GM12878 (cell line): ENCODE results near the gene TCEAL7. TPM values are rescaled to one million over a fixed set of nuclear protein-coding genes. Genes with fewer than 3 reads are reported as not detected.

Experiments
- ATAC-seq: fragments of 200-7000 bp; cut with Tn5 transposase; 3 replicates; pipeline ENCODE4 v1.9.1; 2020; ENCODE audit warnings: mild to moderate bottlenecking, moderate library complexity
- BruUV-seq: library from RNA; stranded (reverse); fragments of 400-500 nt; replicated peaks from 2 replicates; lab custom pipeline; 2021; lab: Mats Ljungman, UMichigan
- CTCF ChIA-PET: fragments of 300-600 bp; sonication (Branson Sonifier 250); formaldehyde crosslinking; extraction: SDS; loops from one replicate; lab custom pipeline; 2021; ENCODE audit warnings: inconsistent platforms; lab: Yijun Ruan, JAX
- POLR2A ChIA-PET: fragments of 350-600 bp; formaldehyde crosslinking; extraction: SDS; loops from one replicate; lab custom pipeline; 2021; ENCODE audit warnings: inconsistent platforms; lab: Charles Lee
- RAD21 ChIA-PET: fragments of 300-600 bp; sonication (Branson Sonifier 250); formaldehyde crosslinking; loops from one replicate; lab custom pipeline; 2023; ENCODE audit warnings: antibody characterized with exemption; ENCODE audit not compliant: unreplicated experiment; lab: Charles Lee
- SMC1A ChIA-PET: fragments of 300-600 bp; sonication (Branson Sonifier 250); formaldehyde crosslinking; loops from one replicate; lab custom pipeline; 2023; ENCODE audit not compliant: unreplicated experiment, uncharacterized antibody; lab: Charles Lee
- DNase-seq: peaks from one replicate; pipeline ENCODE4 v3.0.0-alpha.2; 2011; ENCODE audit warnings: low read depth, low spot score
- FAIRE-seq: peaks from 3 replicates; lab custom pipeline; 2011; peaks lifted over from hg19 to GRCh38; lab: Jason Lieb, UNC
- H2AFZ ChIP-seq: 2 replicates; pipeline ENCODE4 v1.6.0; 2011; ENCODE audit warnings: low read depth, low read length, control low read depth; ENCODE audit not compliant: control insufficient read depth
- H3K27ac ChIP-seq: 2 replicates; pipeline ENCODE4 v1.5.1; 2011; ENCODE audit warnings: control low read depth; ENCODE audit not compliant: control insufficient read depth, insufficient read depth
- H3K27me3 ChIP-seq, 2 experiments: replicated peaks in 1 of 2; 2 replicates each; pipeline versions ENCODE4 v1.6.0 to v1.6.1; 2011; ENCODE audit warnings: low read length in 1 of 2; ENCODE audit not compliant: control insufficient read depth in 2 of 2, insufficient read depth in 2 of 2
- H3K36me3 ChIP-seq, 2 experiments: 2 replicates each; pipeline ENCODE4 v1.5.1; 2011; ENCODE audit warnings: low read length in 1 of 2; ENCODE audit not compliant: control insufficient read depth in 2 of 2, insufficient read depth in 2 of 2
- H3K4me1 ChIP-seq: 2 replicates; pipeline ENCODE4 v1.6.1; 2011; ENCODE audit warnings: mild to moderate bottlenecking, low read length, moderate library complexity, mixed read lengths; ENCODE audit not compliant: control insufficient read depth, insufficient read depth
- H3K4me2 ChIP-seq: 2 replicates; pipeline ENCODE4 v1.6.0; 2011; ENCODE audit warnings: control low read depth; ENCODE audit not compliant: control insufficient read depth, insufficient read depth
- H3K4me3 ChIP-seq: fragments of 200-600 bp; sonication (generic); 2 replicates; pipeline ENCODE4 v1.5.1; 2016
- H3K79me2 ChIP-seq: 2 replicates; pipeline ENCODE4 v1.6.0; 2011; ENCODE audit warnings: low read length; ENCODE audit not compliant: control insufficient read depth, insufficient read depth
- H3K9ac ChIP-seq: 2 replicates; pipeline ENCODE4 v1.8.0; 2011; ENCODE audit warnings: low read length, control low read depth, mixed read lengths; ENCODE audit not compliant: control insufficient read depth, insufficient read depth
- H3K9me3 ChIP-seq: replicated peaks from 3 replicates; pipeline ENCODE4 v1.5.1; 2011; ENCODE audit warnings: mild to moderate bottlenecking, low read length; ENCODE audit not compliant: control insufficient read depth, insufficient read depth
- H4K20me1 ChIP-seq: 2 replicates; pipeline ENCODE4 v1.6.0; 2011; ENCODE audit not compliant: control insufficient read depth, insufficient read depth
- ASH2L ChIP-seq: fragments of 300-600, 200-600 bp; sonication (generic); IDR thresholded peaks from 2 replicates; pipeline ENCODE4 v1.6.1; 2017; ENCODE audit warnings: low read depth, mild to moderate bottlenecking, borderline replicate concordance
- BRCA1 ChIP-seq: IDR thresholded peaks from 2 replicates; pipeline ENCODE4 v1.6.1; 2011; ENCODE audit warnings: low read depth, low read length, improper control_type of control experiment
- CBX3 ChIP-seq: fragments of 200-600 bp; sonication (generic); IDR thresholded peaks from 2 replicates; pipeline ENCODE4 v1.6.1; 2016; ENCODE audit warnings: low read depth, borderline replicate concordance
- CHD4 ChIP-seq: fragments of 200-600 bp; sonication (generic); IDR thresholded peaks from 2 replicates; pipeline ENCODE4 v1.6.1; 2016; ENCODE audit warnings: mild to moderate bottlenecking
- GABPA ChIP-seq: IDR thresholded peaks from 2 replicates; pipeline ENCODE4 v1.6.1; 2014; ENCODE audit warnings: antibody characterized with exemption, low read depth, mild to moderate bottlenecking, inconsistent platforms
- GATAD2B ChIP-seq: fragments of 450-650 bp; conservative IDR thresholded peaks from 2 replicates; pipeline ENCODE4 v1.6.1; 2017; ENCODE audit warnings: low read depth, mild to moderate bottlenecking, moderate library complexity
- HDAC2 ChIP-seq: fragments of 200-600 bp; sonication (generic); IDR thresholded peaks from 2 replicates; pipeline ENCODE4 v1.6.1; 2017
- LARP7 ChIP-seq: fragments of 450-650 bp; IDR thresholded peaks from 2 replicates; pipeline ENCODE4 v1.6.1; 2017; ENCODE audit warnings: mild to moderate bottlenecking
- MEF2B ChIP-seq: fragments of 450-650 bp; IDR thresholded peaks from 2 replicates; pipeline ENCODE4 v1.6.1; 2018; ENCODE audit warnings: mild to moderate bottlenecking, moderate library complexity; ENCODE audit not compliant: partially characterized antibody, poor library complexity, severe bottlenecking
- MXI1 ChIP-seq: fragments of 150-350 bp; IDR thresholded peaks from 2 replicates; pipeline ENCODE4 v1.6.1; 2011; ENCODE audit warnings: low read depth, mild to moderate bottlenecking, inconsistent platforms, low read length, improper control_type of control experiment
- NFIC ChIP-seq: IDR thresholded peaks from 2 replicates; pipeline ENCODE4 v1.6.1; 2012; ENCODE audit warnings: low read depth, mild to moderate bottlenecking, inconsistent platforms, low read length, moderate library complexity
- NR2C2 ChIP-seq: IDR thresholded peaks from 2 replicates; pipeline ENCODE4 v1.6.1; 2011; ENCODE audit warnings: borderline replicate concordance, low read depth; ENCODE audit not compliant: control insufficient read depth, insufficient read length
- NRF1 ChIP-seq: conservative IDR thresholded peaks from 2 replicates; pipeline ENCODE4 v1.6.1; 2011; ENCODE audit warnings: mild to moderate bottlenecking, low read depth, low read length, improper control_type of control experiment
- PAX5 ChIP-seq: IDR thresholded peaks from 2 replicates; pipeline ENCODE4 v1.6.1; 2011; ENCODE audit warnings: low read depth, low read length, borderline replicate concordance
- SIN3A ChIP-seq: IDR thresholded peaks from 2 replicates; pipeline ENCODE4 v1.6.1; 2012; ENCODE audit warnings: low read depth, low read length, improper control_type of control experiment
- SP1 ChIP-seq: IDR thresholded peaks from one replicate; pipeline ENCODE4 v1.6.1; 2011; ENCODE audit warnings: low read depth, low read length
- STAT1 ChIP-seq: fragments of 450-650 bp; conservative IDR thresholded peaks from 2 replicates; pipeline ENCODE4 v1.6.1; 2014; ENCODE audit warnings: antibody characterized with exemption, mild to moderate bottlenecking
- TARDBP ChIP-seq: IDR thresholded peaks from 2 replicates; pipeline ENCODE4 v1.6.1; 2016; ENCODE audit warnings: borderline replicate concordance
- TBL1XR1 ChIP-seq: IDR thresholded peaks from 2 replicates; pipeline ENCODE4 v1.6.1; 2012; ENCODE audit warnings: low read depth, low read length, improper control_type of control experiment
- TCF7 ChIP-seq: IDR thresholded peaks from 2 replicates; pipeline ENCODE4 v1.6.1; 2014; ENCODE audit warnings: antibody characterized with exemption, borderline replicate concordance
- ZNF217 ChIP-seq: fragments of 450-650 bp; IDR thresholded peaks from 2 replicates; pipeline ENCODE4 v1.6.1; 2017; ENCODE audit warnings: antibody characterized with exemption, mild to moderate bottlenecking
- ZNF384 ChIP-seq: IDR thresholded peaks from 2 replicates; pipeline ENCODE4 v1.6.1; 2012; ENCODE audit warnings: low read depth, mild to moderate bottlenecking, low read length, improper control_type of control experiment, borderline replicate concordance
- ZNF622 ChIP-seq: fragments of 450-650 bp; IDR thresholded peaks from 2 replicates; pipeline ENCODE4 v1.6.1; 2017; ENCODE audit warnings: mild to moderate bottlenecking, inconsistent platforms
- WGBS: methylation state at CpG from one replicate; pipeline ENCODE4 v1.1.6; 2016; ENCODE audit warnings: low lambda C conversion rate; ENCODE audit not compliant: insufficient replicate concordance, insufficient coverage; ENCODE audit errors: missing lambda C conversion rate; 5-methylcytosine and 5-hydroxymethylcytosine counted together
- in situ Hi-C: fragments of 300-500 bp; cut with MboI; formaldehyde crosslinking; loops from 9 replicates; pipeline ENCODE4 v1.14.3; 2018; ENCODE audit warnings: mixed read lengths
- intact Hi-C: fragments of 100-400 bp; cut with micrococcal nuclease; formaldehyde crosslinking; loops from one replicate; pipeline ENCODE4 v1.14.2; 2022; ENCODE audit not compliant: unreplicated experiment
- polyA plus RNA-seq, 11 experiments: library from polyadenylated mRNA; depleted of rRNA in 4 of 11; unstranded in 6 of 11; stranded (reverse) in 5 of 11; fragments of >200 nt; fragmentation: Nextera tagmentation in 4 of 11; fragmentation: Illumina TruSeq in 1 of 11; extraction: Ambion mirVana in 4 of 11; extraction: Trizol in 1 of 11; gene quantifications; 1 replicate in 1 of 11; 2 replicates in 10 of 11; pipeline versions ENCODE4 v1.2.1 to v1.2.3, GENCODE V29; 2011 to 2016; ENCODE audit warnings: inconsistent platforms in 2 of 11, missing spikeins in 2 of 11, low read depth in 1 of 11
- total RNA-seq, 4 experiments: library from RNA; depleted of rRNA in 3 of 4; stranded (reverse); fragments of >200 nt in 3 of 4; fragmentation: Illumina TruSeq in 1 of 4; extraction: Trizol in 1 of 4; gene quantifications; 2 replicates each; pipeline versions ENCODE4 v1.2.1 to v1.2.3, GENCODE V29; 2013 to 2021
- TF ChIP-seq, protein P1 (sequence below): IDR thresholded peaks from 2 replicates; pipeline ENCODE4 v1.6.1; 2011; ENCODE audit warnings: borderline replicate concordance, low read depth, mild to moderate bottlenecking, moderate library complexity, low read length; ENCODE audit not compliant: insufficient read depth, poor library complexity, severe bottlenecking
- TF ChIP-seq, protein P2 (sequence below): IDR thresholded peaks from 2 replicates; pipeline ENCODE4 v1.6.1; 2011; ENCODE audit warnings: low read depth, low read length, improper control_type of control experiment, borderline replicate concordance

The TCEAL7 gene
- total and polyA plus RNA-seq, 10 of the 15 experiments (the other 5 are each of a cell fraction or from before 2014, with no cell fraction given) = not detected

DNA sequence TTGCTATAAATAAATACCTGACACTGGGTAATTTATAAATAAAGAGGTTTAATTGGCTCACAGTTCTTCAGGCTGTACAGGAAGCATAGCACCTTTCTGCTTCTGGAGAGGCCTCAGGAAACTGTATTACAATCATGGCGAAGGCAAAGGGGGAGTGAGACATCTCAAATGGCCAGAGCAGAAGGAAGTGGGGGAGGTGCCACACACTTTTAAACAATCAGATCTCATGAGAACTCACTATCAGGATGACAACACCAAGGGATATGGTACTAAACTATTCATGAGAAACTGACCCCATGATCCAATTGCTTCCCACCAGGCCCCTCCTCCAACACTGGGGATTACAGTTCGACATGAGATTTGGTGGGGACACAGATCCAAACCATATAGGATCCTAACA, 14.6 kb downstream of the TCEAL7 start (continued):
- TF ChIP-seq, protein P1, sequence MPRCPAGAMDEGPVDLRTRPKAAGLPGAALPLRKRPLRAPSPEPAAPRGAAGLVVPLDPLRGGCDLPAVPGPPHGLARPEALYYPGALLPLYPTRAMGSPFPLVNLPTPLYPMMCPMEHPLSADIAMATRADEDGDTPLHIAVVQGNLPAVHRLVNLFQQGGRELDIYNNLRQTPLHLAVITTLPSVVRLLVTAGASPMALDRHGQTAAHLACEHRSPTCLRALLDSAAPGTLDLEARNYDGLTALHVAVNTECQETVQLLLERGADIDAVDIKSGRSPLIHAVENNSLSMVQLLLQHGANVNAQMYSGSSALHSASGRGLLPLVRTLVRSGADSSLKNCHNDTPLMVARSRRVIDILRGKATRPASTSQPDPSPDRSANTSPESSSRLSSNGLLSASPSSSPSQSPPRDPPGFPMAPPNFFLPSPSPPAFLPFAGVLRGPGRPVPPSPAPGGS = no peak
- no peak for TF ChIP-seq TCF7
- no peak for TF ChIP-seq TARDBP
- no peak for TF ChIP-seq ZNF217
- TF ChIP-seq SP1 = no peak
- TF ChIP-seq MEF2B = no peak
- TF ChIP-seq ASH2L = no peak
- no peak for TF ChIP-seq ZNF622
- TF ChIP-seq PAX5 = no peak

DNA sequence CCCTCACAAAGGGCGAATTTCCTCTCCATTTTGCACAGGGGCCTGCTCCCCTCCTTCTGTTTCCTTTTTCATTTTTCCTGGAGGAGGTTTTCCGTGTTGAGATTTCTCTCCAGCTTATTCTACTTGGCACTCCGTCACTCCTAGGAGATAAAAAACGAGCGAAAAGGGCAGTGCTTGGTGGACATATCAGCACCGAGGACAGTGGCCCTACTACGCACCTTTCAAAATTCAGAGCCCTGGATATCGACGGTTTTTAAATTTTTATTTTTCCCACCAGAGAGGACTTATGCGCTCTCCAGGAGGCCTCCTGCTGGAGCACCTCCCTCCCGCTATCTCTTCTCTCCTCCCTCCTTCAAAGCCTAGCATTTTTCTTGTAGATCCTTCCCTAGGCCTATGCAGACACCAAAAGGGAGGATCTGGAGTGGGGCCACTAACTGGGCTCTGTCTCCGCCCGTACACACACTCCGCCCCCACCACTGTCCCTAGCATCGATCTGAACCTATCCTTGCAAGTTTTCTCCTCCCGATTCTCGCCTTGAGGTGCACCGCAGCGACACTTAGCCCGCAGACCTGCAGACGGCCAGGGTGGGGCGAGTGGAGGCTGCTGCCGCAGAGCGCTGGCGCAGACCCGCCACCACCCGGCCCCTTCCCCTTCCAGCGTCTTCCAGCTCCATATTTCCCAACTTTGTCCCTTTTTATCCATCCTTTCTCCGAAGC, 17.8 kb downstream of the TCEAL7 start:
- TF ChIP-seq STAT1 (no peak), NR2C2 (no peak), ASH2L (no peak), MXI1 (no peak), CBX3 (no peak), HDAC2 (no peak), GABPA (no peak), GATAD2B (no peak), SIN3A (no peak), NRF1 (no peak), ZNF384 (no peak), LARP7 (no peak), NFIC (no peak), CHD4 (no peak), BRCA1 (no peak), TBL1XR1 (no peak), SP1 (no peak)
- TF ChIP-seq, protein P2, sequence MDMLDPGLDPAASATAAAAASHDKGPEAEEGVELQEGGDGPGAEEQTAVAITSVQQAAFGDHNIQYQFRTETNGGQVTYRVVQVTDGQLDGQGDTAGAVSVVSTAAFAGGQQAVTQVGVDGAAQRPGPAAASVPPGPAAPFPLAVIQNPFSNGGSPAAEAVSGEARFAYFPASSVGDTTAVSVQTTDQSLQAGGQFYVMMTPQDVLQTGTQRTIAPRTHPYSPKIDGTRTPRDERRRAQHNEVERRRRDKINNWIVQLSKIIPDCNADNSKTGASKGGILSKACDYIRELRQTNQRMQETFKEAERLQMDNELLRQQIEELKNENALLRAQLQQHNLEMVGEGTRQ = no peak
- BruUV-seq = no TSS peak
- H3K4me2 ChIP-seq = no peak overlapping the region
- no peak overlapping the region for H3K27ac ChIP-seq
- H3K4me3 ChIP-seq = no peak overlapping the region
- H3K36me3 ChIP-seq = no peaks in the 10 kb centered on the region
- SMC1A ChIA-PET = no interaction called here
- RAD21 ChIA-PET = no interaction called here
- no peak for ATAC-seq
- H3K27me3 ChIP-seq = no peaks in the 10 kb centered on the region; a peak in 1 of 4 replicates
- H3K9me3 ChIP-seq = no peaks in the 10 kb centered on the region
- H3K79me2 ChIP-seq = no peaks in the 10 kb centered on the region
- CTCF ChIA-PET = no interaction called here
- H4K20me1 ChIP-seq = no peaks in the 10 kb centered on the region
- no peak overlapping the region for H3K9ac ChIP-seq
- no peaks in the 10 kb centered on the region for H3K4me1 ChIP-seq
- intact Hi-C loops = loop anchor here (10.0 kb wide), 1 partner anchor 467 kb away; no protein-coding TSS in a partner anchor
- 48% methylated on average over 29 of the region's 29 CpGs for WGBS
- no peak for FAIRE-seq
- in situ Hi-C loops = loop anchor here (10.0 kb wide), 1 partner anchor 117 kb away; no protein-coding TSS in a partner anchor
- no peak overlapping the region for H2AFZ ChIP-seq
- POLR2A ChIA-PET = no interaction called here
- DNase-seq = no peak
